ENCODE data around the gene DNAJB9. TPM values are rescaled to one million over a fixed set of nuclear protein-coding genes. Genes with fewer than 3 reads are reported as not detected.

Gene DNAJB9
- total and polyA plus RNA-seq, 2 experiments from 2014 or later = 64.2 to 94.0 TPM

DNA sequence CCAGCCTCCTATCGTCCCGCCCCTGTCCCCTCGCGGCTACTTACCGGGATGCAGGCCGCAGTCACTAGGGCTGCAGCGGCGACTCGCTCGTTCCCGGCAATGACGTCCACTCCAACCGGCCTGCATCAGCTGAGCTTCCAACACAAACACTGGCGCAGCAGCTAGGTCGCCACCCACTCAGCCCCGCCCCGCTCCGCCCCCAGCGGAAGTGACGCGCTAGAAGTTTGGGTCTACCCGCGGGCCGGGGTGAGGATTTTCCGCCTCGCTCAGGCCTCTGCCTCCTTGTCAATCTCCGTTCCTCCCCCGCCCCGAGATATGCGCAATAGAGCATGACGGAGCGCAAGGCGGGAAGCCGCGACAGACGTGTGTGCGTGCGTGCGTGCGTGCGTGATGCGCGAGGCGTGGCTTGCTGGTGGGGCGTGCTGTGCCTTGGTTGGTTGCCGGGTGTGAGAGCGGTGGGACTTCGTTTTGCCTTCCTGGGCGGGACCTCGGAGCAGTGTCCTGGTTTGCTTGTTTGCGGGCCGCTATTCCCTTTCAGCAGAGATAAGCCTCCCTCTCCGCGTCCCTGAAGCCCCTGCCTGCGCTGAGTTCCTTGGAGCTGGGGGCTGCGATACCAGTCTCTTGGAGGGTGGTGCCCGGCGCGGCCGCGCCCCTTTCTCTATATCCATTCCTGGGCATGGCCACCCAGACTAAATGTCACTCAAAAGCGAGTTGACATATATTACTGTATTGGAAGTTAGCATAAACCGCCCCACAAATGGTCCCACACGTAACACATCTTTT lies 43.5 kb upstream of the DNAJB9 start, which contains the start of gene PNPLA8:
TSS of gene PNPLA8 (minus strand) at position 151 of the 783 bp plus-strand sequence. CDS start 10,644 bp downstream, outside the sequence.
- Histone ChIP-seq H2AFZ (peak within 1 kb of the TSS; percentile 68), H3K27me3 (no peaks in the 10 kb centered on the region), H3K4me2 (peak within 1 kb of the TSS; percentile 74), H3K27ac (peak within 1 kb of the TSS; percentile 97), H3K9me2 (replicated peaks; ENCODE audit: insufficient read depth) (no peaks in the 10 kb centered on the region), H3K36me3 (replicated peaks; ENCODE audit: insufficient read depth, low read depth) (no peaks in the 10 kb centered on the region), H3K9me3 (ENCODE audit: low read depth) (no peaks in the 10 kb centered on the region), H3K79me2 (peaks cover 39% of the 10 kb centered on the region), H3K4me3 (peak within 1 kb of the TSS; percentile 46), H3K4me1 (ENCODE audit: insufficient read depth) (peaks cover 26% of the 10 kb centered on the region), H4K20me1 (ENCODE audit: insufficient read depth, poor library complexity, severe bottlenecking) (peaks cover 8% of the 10 kb centered on the region)
- no peak for TF ChIP-seq EZH2 (IDR thresholded peaks at IDR 0.05; ENCODE audit: borderline replicate concordance)
- no peak for TF ChIP-seq EZH2phosphoT487 (IDR thresholded peaks at IDR 0.05; ENCODE audit: low read depth, severe bottlenecking, unreplicated experiment)
- TF ChIP-seq, protein P1, sequence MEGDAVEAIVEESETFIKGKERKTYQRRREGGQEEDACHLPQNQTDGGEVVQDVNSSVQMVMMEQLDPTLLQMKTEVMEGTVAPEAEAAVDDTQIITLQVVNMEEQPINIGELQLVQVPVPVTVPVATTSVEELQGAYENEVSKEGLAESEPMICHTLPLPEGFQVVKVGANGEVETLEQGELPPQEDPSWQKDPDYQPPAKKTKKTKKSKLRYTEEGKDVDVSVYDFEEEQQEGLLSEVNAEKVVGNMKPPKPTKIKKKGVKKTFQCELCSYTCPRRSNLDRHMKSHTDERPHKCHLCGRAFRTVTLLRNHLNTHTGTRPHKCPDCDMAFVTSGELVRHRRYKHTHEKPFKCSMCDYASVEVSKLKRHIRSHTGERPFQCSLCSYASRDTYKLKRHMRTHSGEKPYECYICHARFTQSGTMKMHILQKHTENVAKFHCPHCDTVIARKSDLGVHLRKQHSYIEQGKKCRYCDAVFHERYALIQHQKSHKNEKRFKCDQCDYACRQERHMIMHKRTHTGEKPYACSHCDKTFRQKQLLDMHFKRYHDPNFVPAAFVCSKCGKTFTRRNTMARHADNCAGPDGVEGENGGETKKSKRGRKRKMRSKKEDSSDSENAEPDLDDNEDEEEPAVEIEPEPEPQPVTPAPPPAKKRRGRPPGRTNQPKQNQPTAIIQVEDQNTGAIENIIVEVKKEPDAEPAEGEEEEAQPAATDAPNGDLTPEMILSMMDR (IDR thresholded peaks at IDR 0.05; ENCODE audit: poor library complexity) = no peak
- 1% methylated on average over 54 of the region's 64 CpGs for WGBS (ENCODE audit: low lambda C conversion rate, missing lambda C conversion rate)
- peak; percentile 99 for DNase-seq (ENCODE audit: low spot score)

DNA sequence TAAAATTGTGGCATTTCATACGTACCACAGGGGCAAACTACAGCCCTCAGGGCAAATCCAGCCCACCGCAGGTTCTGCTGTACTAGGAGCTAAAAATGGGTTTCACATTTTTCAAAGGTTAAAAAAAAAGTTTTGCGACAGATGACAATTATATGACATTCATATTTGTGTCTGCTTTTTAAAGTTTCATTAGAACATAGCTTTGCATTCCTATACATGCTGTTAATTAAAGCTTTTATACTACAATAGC lies 43.0 kb upstream of the DNAJB9 start:
- peak overlapping the region; percentile 97 for H3K27ac ChIP-seq
- no peak for TF ChIP-seq EZH2phosphoT487 (IDR thresholded peaks at IDR 0.05; ENCODE audit: low read depth, severe bottlenecking, unreplicated experiment)
- TF ChIP-seq, protein P1 (IDR thresholded peaks at IDR 0.05; ENCODE audit: poor library complexity) = no peak
- peak overlapping the region; percentile 68 for H2AFZ ChIP-seq
- 10% methylated on average over 3 of the region's 3 CpGs for WGBS (ENCODE audit: low lambda C conversion rate, missing lambda C conversion rate)
- no peaks in the 10 kb centered on the region for H3K27me3 ChIP-seq
- peaks cover 34% of the 10 kb centered on the region for H3K79me2 ChIP-seq
- no peak for DNase-seq (ENCODE audit: low spot score)
- H4K20me1 ChIP-seq (ENCODE audit: insufficient read depth, poor library complexity, severe bottlenecking) = peaks cover 8% of the 10 kb centered on the region
- no peaks in the 10 kb centered on the region for H3K9me3 ChIP-seq (ENCODE audit: low read depth)
- H3K36me3 ChIP-seq (replicated peaks; ENCODE audit: insufficient read depth, low read depth) = no peaks in the 10 kb centered on the region
- H3K9me2 ChIP-seq (replicated peaks; ENCODE audit: insufficient read depth) = no peaks in the 10 kb centered on the region
- H3K4me1 ChIP-seq (ENCODE audit: insufficient read depth) = peaks cover 26% of the 10 kb centered on the region
- peak overlapping the region; percentile 74 for H3K4me2 ChIP-seq
- H3K4me3 ChIP-seq = peak overlapping the region; percentile 24

DNA sequence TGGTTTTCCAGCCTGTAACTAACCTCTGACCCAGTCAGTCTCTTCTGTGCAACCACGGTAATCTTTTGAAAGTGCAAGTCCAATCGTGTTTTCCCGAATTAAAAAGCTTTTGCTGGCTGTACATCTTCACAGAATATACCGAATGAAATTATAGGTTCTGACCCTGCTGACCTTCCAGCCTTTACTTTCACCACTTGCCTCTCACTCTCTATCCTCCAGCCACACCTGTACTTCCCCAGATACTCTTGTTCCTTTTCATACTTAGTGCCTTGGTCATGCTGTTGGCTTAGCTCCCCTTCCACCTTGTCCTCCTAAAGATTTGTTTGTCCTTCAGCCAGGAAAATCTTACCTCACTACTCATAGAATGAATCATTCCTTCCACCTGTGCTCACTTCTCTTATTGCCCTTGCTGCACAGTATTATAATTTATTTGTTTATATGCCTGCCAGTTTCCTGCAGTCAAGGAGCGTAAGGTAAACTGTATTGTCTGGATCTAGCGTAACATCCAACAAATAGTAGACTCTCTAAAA lies 41.4 kb upstream of the DNAJB9 start:
- Histone ChIP-seq H3K9me2 (replicated peaks; ENCODE audit: insufficient read depth) (no peaks in the 10 kb centered on the region), H3K4me2 (no peak overlapping the region), H3K4me1 (ENCODE audit: insufficient read depth) (peaks cover 16% of the 10 kb centered on the region), H3K9me3 (ENCODE audit: low read depth) (no peaks in the 10 kb centered on the region), H4K20me1 (ENCODE audit: insufficient read depth, poor library complexity, severe bottlenecking) (no peaks in the 10 kb centered on the region), H2AFZ (no peak overlapping the region), H3K27ac (no peak overlapping the region), H3K36me3 (replicated peaks; ENCODE audit: insufficient read depth, low read depth) (no peaks in the 10 kb centered on the region), H3K79me2 (peaks cover 18% of the 10 kb centered on the region), H3K27me3 (no peaks in the 10 kb centered on the region), H3K4me3 (no peak overlapping the region)
- DNase-seq (ENCODE audit: low spot score) = no peak
- TF ChIP-seq EZH2phosphoT487 (IDR thresholded peaks at IDR 0.05; ENCODE audit: low read depth, severe bottlenecking, unreplicated experiment) (no peak), EZH2 (IDR thresholded peaks at IDR 0.05; ENCODE audit: borderline replicate concordance) (no peak)
- TF ChIP-seq, protein P1 (IDR thresholded peaks at IDR 0.05; ENCODE audit: poor library complexity) = no peak
- 95% methylated on average over 6 of the region's 6 CpGs for WGBS (ENCODE audit: low lambda C conversion rate, missing lambda C conversion rate)

Data from hepatocyte (in vitro differentiated cells).